Sciatic nerve (tissue), 2 donors: ENCODE results near the gene JAK1. TPM values are rescaled to one million over a fixed set of nuclear protein-coding genes. Genes with fewer than 3 reads are reported as not detected.
"Not testable (repeated sequence)": the region's sequence is repeated elsewhere in the genome, so short reads cannot be mapped to it uniquely, and the experiment has no call there.

Experiments used
- ATAC-seq: fragments of 200-7000 bp; cut with Tn5 transposase; one replicate; pipeline ENCODE4 v1.9.1; 2020; ENCODE audit warnings: mild to moderate bottlenecking, moderate library complexity
- DNase-seq: peaks from one replicate; pipeline ENCODE4 v3.0.0-alpha.2; 2020; ENCODE audit warnings: low spot score
- intact Hi-C: fragments of 100-400 bp; cut with DNase I; formaldehyde crosslinking; loops from one replicate; pipeline ENCODE4 v1.14.2; 2022
- total RNA-seq: library from RNA; stranded (reverse); fragmentation: NEBNext Ultra II Directional; extraction: Animal tissue kit (Norgen Biotek cat#: 25700); gene quantifications from one replicate; pipeline ENCODE4 v1.2.1, GENCODE V29; 2021
- donor health status: DM: no; HTN: no; CAD: no.
- donor health status: DM: no; HTN: no; CAD: no.

JAK1 gene
- total RNA-seq: 90.3 TPM

DNA sequence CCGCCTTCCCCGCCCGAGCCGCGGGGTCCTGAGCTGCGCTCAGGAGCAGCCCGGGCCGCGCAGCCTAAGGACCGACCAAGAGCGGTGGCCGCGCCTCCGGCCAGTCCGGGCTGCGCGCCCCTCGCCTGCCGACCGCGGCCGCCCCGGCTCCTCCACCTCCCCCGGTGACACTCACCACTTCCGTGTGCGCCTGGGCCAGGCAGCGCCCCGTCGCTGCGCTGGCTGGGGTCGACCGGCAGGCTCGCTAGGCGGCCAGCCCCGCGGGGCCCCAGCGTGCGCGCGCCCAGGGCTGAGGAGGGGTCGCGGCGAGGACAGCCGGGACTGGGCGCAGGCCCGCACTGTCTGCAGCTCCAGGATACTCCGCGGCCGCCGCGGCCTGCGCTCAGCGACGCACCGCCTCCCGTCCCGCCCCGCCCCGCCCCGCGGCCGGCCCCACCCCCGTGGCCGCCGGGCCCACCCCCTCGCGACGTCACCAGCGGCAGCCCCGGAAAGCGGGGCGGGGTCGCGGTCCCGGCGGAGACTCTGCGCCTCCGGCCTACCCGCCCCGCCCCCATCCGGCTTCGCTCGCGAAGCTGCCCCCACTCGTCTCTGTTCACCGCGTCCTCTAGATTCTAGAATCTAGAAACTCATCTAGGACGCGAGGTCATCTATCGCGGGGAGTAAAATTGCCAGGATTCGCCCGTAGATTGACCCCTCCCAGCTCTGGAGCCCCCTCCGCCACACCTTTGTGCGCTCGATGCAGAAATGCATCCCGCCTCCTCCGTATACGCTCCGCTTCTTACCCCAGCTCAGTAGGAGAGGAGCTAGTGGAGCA is at the start of gene JAK1:
TSS of gene JAK1 (minus strand) at position 392 of the 814 bp plus-strand sequence. CDS start 80,285 bp downstream, outside the sequence.
- DNase-seq: peak; percentile 93
- intact Hi-C loops: loop anchor here (10.0 kb wide), 1 partner anchor 98 kb away; no protein-coding TSS in a partner anchor

DNA sequence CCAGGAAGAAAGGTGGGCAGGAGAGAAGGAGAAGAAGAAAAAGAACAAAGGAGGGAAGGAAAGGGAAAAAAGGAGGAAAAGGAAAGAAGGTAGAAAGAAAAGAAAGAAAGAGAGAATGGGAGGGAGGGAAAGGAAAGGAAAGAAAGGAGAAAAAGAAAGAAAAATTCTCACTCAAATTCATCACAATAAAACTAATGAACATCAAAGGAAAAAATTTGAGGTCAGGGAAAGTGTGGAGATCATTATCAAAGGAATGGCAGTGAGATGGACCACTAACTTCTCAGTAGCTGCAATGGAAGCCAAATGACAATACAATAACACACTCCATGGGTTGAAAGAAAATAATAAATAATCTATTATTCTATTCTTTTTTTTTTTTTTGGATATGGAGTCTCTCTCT is 48.0 kb upstream of the JAK1 start:
- intact Hi-C loops: no loop called here
- ATAC-seq (no peak), DNase-seq (no peak)

More for the DNA sequence above, at the start of gene JAK1:
- peak; percentile 93 for ATAC-seq

DNA sequence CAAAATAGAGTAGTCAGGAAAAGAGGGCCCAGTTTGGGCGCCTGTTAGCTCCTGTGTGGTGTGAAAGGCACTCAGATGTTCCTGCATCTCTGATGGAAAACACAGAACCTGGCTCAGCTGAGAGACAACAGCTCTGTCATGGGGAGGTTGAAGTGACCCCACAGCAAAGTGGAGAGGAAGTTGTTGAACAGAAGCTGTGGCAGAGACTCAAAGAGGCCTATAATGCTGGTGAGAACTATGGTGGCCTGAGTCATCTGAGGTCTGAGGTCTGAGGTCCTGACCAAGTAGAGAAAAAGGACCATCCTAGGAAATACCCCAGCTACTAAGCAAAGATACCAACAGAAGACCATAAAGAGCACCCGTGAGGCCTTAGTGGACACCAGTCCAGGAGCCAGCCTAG is 45.6 kb upstream of the JAK1 start:
- ATAC-seq (no peak), DNase-seq (no peak)
- intact Hi-C loops: no loop called here

- DNase-seq (no peak), ATAC-seq (no peak)
- intact Hi-C loops: no loop called here
Measured at GRCh38 chr1:65009724-65010420, 43.5 kb upstream of the JAK1 start.

DNA sequence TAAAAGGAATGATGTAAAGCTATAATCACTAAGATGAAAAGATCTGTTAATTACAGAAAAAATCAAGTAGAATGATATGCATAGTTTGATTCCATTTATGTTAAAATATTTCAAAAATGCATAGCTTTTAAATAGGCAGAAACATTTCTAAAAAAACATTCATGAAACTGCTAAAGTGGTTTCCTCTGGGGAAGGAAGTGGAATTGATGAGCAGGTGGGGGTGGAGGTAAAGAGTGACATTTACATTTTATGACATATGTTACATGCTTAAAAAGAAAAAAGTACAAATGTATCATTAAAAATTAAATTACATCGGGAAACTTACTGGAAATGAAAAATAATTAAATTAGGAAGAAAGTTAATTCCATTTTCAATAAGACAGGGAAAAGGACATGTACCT is 42.8 kb upstream of the JAK1 start:
- ATAC-seq (no peak), DNase-seq (no peak)
- intact Hi-C loops: no loop called here

GRCh38 chr1:65006806-65007205 is 40.5 kb upstream of the JAK1 start:
- DNase-seq: no peak
- intact Hi-C loops: no loop called here
- no peak for ATAC-seq

DNA sequence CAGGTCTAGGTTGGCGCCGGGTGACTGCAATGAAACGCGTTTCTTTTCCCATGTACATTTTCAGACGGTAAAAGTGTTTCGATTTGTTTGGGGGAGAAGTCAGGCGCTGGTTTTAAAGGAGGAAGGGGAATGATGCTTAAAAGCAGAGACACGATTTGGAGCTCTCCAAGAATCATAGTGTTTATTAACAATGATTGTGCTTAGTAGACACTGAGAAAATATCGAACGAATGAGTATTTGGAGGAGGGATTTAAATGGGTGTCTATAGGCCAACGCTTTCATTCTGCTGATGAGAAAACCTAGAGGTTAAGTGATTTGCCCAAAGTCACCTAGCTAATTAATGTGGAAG is 36.9 kb upstream of the JAK1 start:
- intact Hi-C loops: no loop called here
- DNase-seq (no peak), ATAC-seq (peak; percentile 6)

GRCh38 chr1:65002508-65003315 is 36.4 kb upstream of the JAK1 start:
- intact Hi-C loops: no loop called here
- ATAC-seq (peak; percentile 87), DNase-seq (peak; percentile 93)

DNA sequence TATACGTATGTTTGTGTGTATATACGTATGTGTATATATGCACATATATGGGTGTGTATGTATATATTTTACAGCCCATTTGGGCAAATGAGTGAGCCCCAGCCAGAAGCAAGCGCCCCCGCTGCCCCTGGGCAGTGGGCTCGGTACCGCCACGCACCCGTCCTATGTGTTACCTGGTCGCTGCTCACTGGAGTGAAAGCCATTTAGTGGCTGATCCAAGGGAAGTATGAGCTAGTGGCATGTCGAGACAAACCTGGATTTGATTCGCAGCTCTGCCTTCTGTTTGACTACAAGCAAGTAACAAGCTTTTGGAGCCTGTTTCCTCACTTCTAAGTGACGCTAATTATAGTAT is 35.8 kb upstream of the JAK1 start:
- peak; percentile 64 for DNase-seq
- intact Hi-C loops: no loop called here

DNA sequence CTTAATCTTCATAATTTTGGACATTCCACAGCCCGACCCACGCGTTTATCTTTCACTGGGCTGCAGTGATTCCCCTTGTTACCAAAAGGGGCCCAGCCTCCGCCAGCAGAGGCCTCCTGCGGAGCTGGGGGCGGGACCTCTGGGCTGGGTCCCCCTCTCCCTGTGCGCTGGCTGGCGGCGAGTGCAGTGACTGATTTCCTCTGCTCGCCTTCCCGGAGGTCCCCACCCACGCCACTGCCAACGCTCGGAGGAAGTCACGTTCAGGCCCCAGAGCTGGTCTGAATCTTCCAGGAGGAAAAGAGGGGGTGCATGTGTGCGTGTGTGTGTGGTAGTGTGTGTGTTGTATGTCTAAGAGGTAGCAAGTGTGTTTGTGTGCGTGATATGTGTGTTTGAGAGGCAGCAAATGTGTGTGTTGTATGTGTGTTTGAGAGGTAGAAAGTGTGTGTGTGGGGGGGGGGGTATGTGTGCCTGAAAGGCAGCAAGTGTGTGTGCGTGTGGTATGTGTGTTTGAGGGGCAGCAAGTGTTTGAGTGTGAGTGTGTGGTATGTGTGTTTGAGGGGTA is 35.0 kb upstream of the JAK1 start:
- ATAC-seq: peak; percentile 47
- intact Hi-C loops: no loop called here

More for the DNA sequence above, 35.8 kb upstream of the JAK1 start:
- peak; percentile 11 for ATAC-seq

GRCh38 chr1:64998425-64998948 is 32.1 kb upstream of the JAK1 start:
- ATAC-seq, DNase-seq, intact Hi-C loops: not testable (repeated sequence)

More for the DNA sequence above, 35.0 kb upstream of the JAK1 start:
- DNase-seq: peak; percentile 81

DNA sequence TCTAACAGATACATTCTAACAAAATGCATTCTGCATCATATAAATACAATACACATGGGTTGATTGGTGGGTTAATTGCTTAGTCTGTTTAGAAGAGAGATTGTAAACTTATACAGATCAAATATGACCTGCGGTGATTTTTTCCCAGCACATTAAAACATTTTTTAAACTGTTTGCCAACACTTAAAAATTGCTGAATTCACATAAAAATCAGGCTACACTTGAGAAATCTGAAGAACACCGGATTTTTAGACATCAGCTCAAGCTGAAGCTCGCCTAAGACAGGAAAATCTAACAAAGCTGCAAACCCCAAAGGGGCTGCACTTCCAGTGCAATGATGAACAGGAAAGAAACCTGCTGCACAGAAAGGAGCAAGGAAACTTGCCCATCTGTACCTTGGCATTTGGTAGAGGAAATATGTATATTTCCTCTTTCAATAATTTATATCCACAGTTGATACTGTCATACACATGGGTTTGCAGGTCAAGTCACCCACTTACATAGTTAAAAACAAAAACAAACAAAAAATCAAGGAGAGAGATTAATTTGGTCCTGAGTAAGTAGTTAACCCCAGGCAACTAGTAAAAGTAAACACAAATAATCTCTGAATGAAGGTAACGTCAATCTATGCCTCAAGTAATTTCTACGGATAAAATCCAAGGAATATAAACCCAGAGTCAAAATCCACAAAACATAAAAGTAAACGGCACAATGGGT is 30.4 kb upstream of the JAK1 start:
- no peak for ATAC-seq

GRCh38 chr1:64995316-64995715 is 29.0 kb upstream of the JAK1 start:
- ATAC-seq (no peak), DNase-seq (no peak)
- intact Hi-C loops: no loop called here

More for the DNA sequence above, 30.4 kb upstream of the JAK1 start:
- no peak for DNase-seq
- intact Hi-C loops: no loop called here

DNA sequence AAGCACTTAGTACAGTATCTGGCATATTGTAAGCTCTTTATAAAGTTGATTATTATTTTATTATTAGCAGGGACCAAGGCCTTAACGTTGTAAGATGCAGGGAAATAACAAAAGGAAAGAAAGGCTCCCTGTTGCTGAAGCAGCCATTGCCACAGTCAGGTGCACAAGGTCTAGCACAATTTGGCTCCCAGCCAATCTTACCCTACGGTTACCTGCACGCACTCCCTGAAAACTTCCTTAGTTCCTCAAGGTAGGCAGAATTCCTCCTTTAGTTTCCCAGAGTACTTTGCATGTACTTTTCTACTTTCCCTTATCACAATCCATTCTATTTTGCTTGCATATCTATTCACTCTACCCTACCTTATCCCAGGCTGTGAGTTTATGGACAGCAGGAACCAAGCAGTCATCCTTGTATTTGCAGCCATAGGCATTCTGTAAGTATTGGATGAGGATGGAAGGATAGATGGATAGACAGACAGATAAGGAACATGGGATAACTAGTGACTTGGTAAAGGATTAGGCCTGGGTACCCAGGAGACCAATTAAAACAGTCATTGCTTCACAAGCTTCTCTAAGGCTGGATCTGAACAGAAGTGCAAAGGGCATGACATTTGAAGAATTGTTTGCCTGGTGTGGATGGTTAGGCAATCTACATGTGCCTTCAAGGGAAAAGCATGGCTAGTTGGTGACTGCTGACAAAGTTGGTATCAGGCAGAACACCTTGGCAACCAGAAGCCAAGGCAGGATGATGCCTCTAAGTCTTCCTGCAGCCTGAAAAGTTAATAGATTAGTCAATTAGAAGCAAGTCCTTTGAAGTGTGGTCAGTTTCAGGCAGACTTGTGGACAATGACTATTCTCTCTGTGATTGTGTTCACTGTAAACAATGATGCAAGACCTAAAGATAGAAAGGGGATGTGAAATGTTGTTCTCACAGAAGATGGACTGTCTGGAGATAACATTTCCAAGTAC is 20.8 kb upstream of the JAK1 start:
- DNase-seq (no peak), ATAC-seq (peak; percentile 88)
- intact Hi-C loops: no loop called here

GRCh38 chr1:64984737-64985136 is 18.4 kb upstream of the JAK1 start:
- DNase-seq: no peak
- no peak for ATAC-seq
- intact Hi-C loops: no loop called here

- intact Hi-C loops: no loop called here
- no peak for DNase-seq
- ATAC-seq: no peak
Measured at GRCh38 chr1:64984106-64984505, 17.8 kb upstream of the JAK1 start.

DNA sequence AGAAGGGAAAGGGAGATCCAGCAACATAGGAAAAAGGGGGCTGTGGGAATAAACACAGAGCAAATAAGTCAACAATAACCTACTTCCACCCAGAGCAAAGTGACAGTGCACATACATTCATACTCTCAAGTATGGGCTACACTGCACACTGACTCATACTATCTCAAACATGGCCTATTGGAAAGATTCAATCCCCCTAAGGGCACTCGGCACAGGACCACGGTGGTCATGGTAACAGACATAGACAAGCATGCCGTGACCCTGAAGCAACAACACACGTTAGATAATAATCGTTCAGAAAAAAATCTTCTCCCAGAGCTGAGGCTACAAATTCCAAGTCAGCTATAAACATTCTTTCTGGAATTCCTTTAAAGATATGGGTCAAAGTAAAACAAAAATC is 16.8 kb upstream of the JAK1 start:
- no peak for DNase-seq
- ATAC-seq: peak; percentile 60
- intact Hi-C loops: no loop called here
